Nephron progenitor cell (in vitro differentiated cells): ENCODE results near the gene FAM114A1.

ENCODE experiments used
- DNase-seq: peaks from one replicate; pipeline ENCODE4 v3.0.0; 2021
- H3K27ac Mint-ChIP-seq: 2 replicates; pipeline ENCODE4 v1.8.0; 2021; ENCODE audit warnings: mild to moderate bottlenecking, moderate library complexity, mixed read lengths
- H3K27me3 Mint-ChIP-seq: 2 replicates; pipeline ENCODE4 v1.8.0; 2021; ENCODE audit warnings: mild to moderate bottlenecking, low read depth, mixed read lengths; ENCODE audit not compliant: poor library complexity
- H3K36me3 Mint-ChIP-seq: 2 replicates; pipeline ENCODE4 v1.8.0; 2021; ENCODE audit warnings: low read depth, mixed read lengths
- H3K4me1 Mint-ChIP-seq: 2 replicates; pipeline ENCODE4 v1.8.0; 2021; ENCODE audit warnings: mixed read lengths
- H3K4me3 Mint-ChIP-seq: 2 replicates; pipeline ENCODE4 v1.8.0; 2021; ENCODE audit warnings: mild to moderate bottlenecking, moderate library complexity, mixed read lengths
- H3K9me3 Mint-ChIP-seq: 2 replicates; pipeline ENCODE4 v1.8.0; 2021; ENCODE audit warnings: mild to moderate bottlenecking, moderate library complexity, mixed read lengths
- CTCF ChIP-seq: fragments of 200-600 bp; sonication (generic); IDR thresholded peaks from 2 replicates; pipeline ENCODE4 v1.5.0; 2021; ENCODE audit warnings: antibody characterized with exemption

FAM114A1 gene

GRCh38 chr4:38832624-38833528 lies 34.7 kb upstream of the FAM114A1 start:
- no peaks in the 10 kb centered on the region for H3K4me1 Mint-ChIP-seq
- TF ChIP-seq CTCF = no peak
- no peak overlapping the region for H3K27ac Mint-ChIP-seq
- DNase-seq = no peak
- no peak overlapping the region for H3K4me3 Mint-ChIP-seq
- H3K9me3 Mint-ChIP-seq = peaks cover 47% of the 10 kb centered on the region
- H3K36me3 Mint-ChIP-seq = no peaks in the 10 kb centered on the region
- peaks cover 11% of the 10 kb centered on the region for H3K27me3 Mint-ChIP-seq

DNA sequence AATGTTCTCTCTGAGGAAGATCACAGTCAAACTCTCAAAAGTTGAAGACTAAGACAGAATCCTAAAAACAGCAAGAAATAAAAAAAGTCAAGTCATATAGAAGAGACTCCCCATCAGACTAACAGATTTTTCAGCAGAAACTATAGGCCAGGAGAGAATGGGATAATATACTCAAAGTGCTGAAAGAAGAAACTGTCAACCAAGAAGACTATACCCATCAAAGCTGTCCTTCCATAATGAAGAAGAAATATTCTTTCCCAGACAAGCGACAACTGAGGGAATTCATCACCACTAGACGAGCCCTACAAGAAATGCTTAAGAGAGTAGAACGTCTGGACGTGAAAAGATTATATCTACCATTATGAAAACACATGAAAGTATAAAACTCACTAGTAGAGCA lies 33.0 kb upstream of the FAM114A1 start:
- Mint-ChIP-seq H3K9me3 (peaks cover 46% of the 10 kb centered on the region), H3K27me3 (peaks cover 15% of the 10 kb centered on the region), H3K4me1 (peaks cover 9% of the 10 kb centered on the region), H3K4me3 (no peak overlapping the region), H3K36me3 (no peaks in the 10 kb centered on the region), H3K27ac (no peak overlapping the region)
- TF ChIP-seq CTCF = no peak
- DNase-seq = no peak

GRCh38 chr4:38837334-38837733 lies 30.3 kb upstream of the FAM114A1 start:
- H3K4me1 Mint-ChIP-seq = peaks cover 11% of the 10 kb centered on the region
- peaks cover 39% of the 10 kb centered on the region for H3K9me3 Mint-ChIP-seq
- peaks cover 16% of the 10 kb centered on the region for H3K27me3 Mint-ChIP-seq
- DNase-seq = no peak
- H3K36me3 Mint-ChIP-seq = no peaks in the 10 kb centered on the region
- H3K4me3 Mint-ChIP-seq = no peak overlapping the region
- TF ChIP-seq CTCF = no peak
- no peak overlapping the region for H3K27ac Mint-ChIP-seq

- H3K27ac Mint-ChIP-seq = no peak overlapping the region
- no peak overlapping the region for H3K4me3 Mint-ChIP-seq
- no peaks in the 10 kb centered on the region for H3K36me3 Mint-ChIP-seq
- H3K9me3 Mint-ChIP-seq = peaks cover 39% of the 10 kb centered on the region
- TF ChIP-seq CTCF = no peak
- peaks cover 14% of the 10 kb centered on the region for H3K27me3 Mint-ChIP-seq
- H3K4me1 Mint-ChIP-seq = peaks cover 11% of the 10 kb centered on the region
- DNase-seq = no peak
Measured at GRCh38 chr4:38837849-38838248, 29.8 kb upstream of the FAM114A1 start.

- Mint-ChIP-seq H3K9me3 (peaks cover 22% of the 10 kb centered on the region), H3K27me3 (peaks cover 9% of the 10 kb centered on the region), H3K4me3 (no peak overlapping the region), H3K36me3 (peaks cover 6% of the 10 kb centered on the region), H3K27ac (no peak overlapping the region), H3K4me1 (peaks cover 11% of the 10 kb centered on the region)
- no peak for TF ChIP-seq CTCF
- no peak for DNase-seq
Measured at GRCh38 chr4:38842994-38843393, 24.6 kb upstream of the FAM114A1 start.

DNA sequence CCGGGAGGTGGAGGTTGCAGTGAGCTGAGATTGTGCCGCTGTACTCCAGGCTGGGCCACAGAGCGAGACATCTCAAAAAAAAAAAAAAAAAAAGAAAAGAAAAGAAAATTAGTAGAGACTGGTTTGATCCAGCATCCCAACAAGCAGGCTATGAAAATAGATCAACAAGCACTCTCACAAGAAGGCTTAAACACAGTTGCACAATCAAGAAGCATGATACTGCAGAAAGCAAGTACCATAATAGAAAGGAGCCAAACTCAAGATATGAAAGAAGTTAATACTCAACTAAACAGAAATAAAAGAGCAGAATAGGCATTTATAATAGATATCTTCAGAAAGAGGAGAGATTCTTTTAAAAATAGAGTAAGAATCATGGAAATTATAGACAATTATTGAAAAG lies 21.6 kb upstream of the FAM114A1 start:
- H3K27me3 Mint-ChIP-seq = peaks cover 7% of the 10 kb centered on the region
- H3K9me3 Mint-ChIP-seq = peaks cover 47% of the 10 kb centered on the region
- TF ChIP-seq CTCF = no peak

More for the DNA sequence above, 21.6 kb upstream of the FAM114A1 start:
- Mint-ChIP-seq H3K36me3 (peaks cover 6% of the 10 kb centered on the region), H3K4me1 (no peaks in the 10 kb centered on the region), H3K27ac (no peak overlapping the region), H3K4me3 (no peak overlapping the region)
- no peak for DNase-seq
